Measurements from ENCODE around the gene PRPS2. TPM values are rescaled to one million over a fixed set of nuclear protein-coding genes. Genes with fewer than 3 reads are reported as not detected.

PRPS2 gene
- total RNA-seq, 1 experiment from 2014 or later = 38.4 TPM

DNA sequence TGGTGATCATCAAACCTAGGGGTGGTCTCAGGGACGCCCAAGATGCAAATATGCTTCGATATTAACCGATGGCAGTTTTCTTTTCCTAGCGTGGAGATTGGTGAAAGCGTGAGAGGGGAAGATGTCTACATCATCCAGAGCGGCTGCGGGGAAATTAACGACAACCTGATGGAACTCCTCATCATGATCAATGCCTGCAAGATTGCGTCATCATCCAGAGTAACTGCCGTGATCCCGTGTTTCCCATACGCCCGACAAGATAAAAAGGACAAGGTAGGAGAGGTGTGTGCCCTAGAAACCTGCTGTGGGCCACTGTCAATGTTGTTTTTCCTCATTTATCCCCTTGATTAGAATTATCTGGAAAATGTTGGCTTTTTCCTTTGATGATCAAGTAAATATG lies 7.9 kb downstream of the PRPS2 start:
- no peak for DNase-seq (ENCODE audit: low spot score)
- Mint-ChIP-seq H3K4me3 (no peak overlapping the region), H3K4me1 (no peaks in the 10 kb centered on the region), H3K27ac (no peak overlapping the region), H3K27me3 (ENCODE audit: low read depth) (no peaks in the 10 kb centered on the region), H3K9me3 (0 out of 2 replicates have a peak, but pooled peaks cover 4% of the 10 kb centered on the region), H3K36me3 (peaks cover 54% of the 10 kb centered on the region)
- POLR2A ChIA-PET = no interaction called here
- no peak for ATAC-seq
- CTCF ChIA-PET = no interaction called here
- TF ChIP-seq MXD4 (CRISPR knock-in tag; IDR thresholded peaks at IDR 0.05; ENCODE audit: borderline replicate concordance) (no peak), FOXJ3 (CRISPR knock-in tag; IDR thresholded peaks at IDR 0.05; ENCODE audit: borderline replicate concordance) (no peak), NFATC4 (CRISPR knock-in tag; IDR thresholded peaks at IDR 0.05) (no peak), STAT6 (CRISPR knock-in tag; conservative IDR thresholded peaks at IDR 0.05; ENCODE audit: low read depth) (no peak)

DNA sequence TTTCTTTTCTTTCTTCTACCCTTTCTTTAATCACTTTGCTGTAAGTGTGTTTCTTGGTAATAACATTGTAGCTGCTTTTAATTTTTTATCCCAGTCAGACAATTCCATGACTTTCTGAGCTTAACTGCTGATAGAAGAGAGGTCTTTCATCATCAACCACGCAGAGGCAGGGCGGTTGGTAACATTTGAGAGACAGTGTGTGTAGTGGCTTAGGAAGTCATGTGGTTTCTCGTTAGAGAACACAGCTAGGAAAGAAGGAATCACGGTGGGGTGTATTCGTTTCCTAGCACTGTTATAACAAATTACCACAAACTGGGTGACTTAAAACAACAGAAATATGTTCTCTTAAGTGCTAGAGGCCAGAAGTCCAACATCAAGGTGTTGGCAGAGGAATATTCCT lies 11.5 kb downstream of the PRPS2 start:
- CTCF ChIA-PET = no interaction called here

More for the DNA sequence above, 11.5 kb downstream of the PRPS2 start:
- Mint-ChIP-seq H3K4me3 (no peak overlapping the region), H3K27me3 (ENCODE audit: low read depth) (no peaks in the 10 kb centered on the region), H3K27ac (no peak overlapping the region), H3K4me1 (no peaks in the 10 kb centered on the region), H3K36me3 (peaks cover 56% of the 10 kb centered on the region), H3K9me3 (no peaks in the 10 kb centered on the region)
- POLR2A ChIA-PET = no interaction called here
- TF ChIP-seq ARID4B (CRISPR knock-in tag; IDR thresholded peaks at IDR 0.05; ENCODE audit: borderline replicate concordance) = no peak
- no peak for TF ChIP-seq ETV6 (CRISPR knock-in tag; IDR thresholded peaks at IDR 0.05)
- TF ChIP-seq RELA (CRISPR knock-in tag; IDR thresholded peaks at IDR 0.05; ENCODE audit: borderline replicate concordance) = no peak
- TF ChIP-seq ZSCAN18 (CRISPR knock-in tag; IDR thresholded peaks at IDR 0.05) = no peak
- no peak for TF ChIP-seq MAX (CRISPR knock-in tag; IDR thresholded peaks at IDR 0.05)
- no peak for TF ChIP-seq NFATC4 (CRISPR knock-in tag; IDR thresholded peaks at IDR 0.05)
- no peak for TF ChIP-seq CBFB (CRISPR knock-in tag; IDR thresholded peaks at IDR 0.05; ENCODE audit: low read depth)
- TF ChIP-seq TEAD1 (CRISPR knock-in tag; IDR thresholded peaks at IDR 0.05) = no peak
- TF ChIP-seq SMAD3 (CRISPR knock-in tag; IDR thresholded peaks at IDR 0.05; ENCODE audit: borderline replicate concordance) = no peak
- no peak for TF ChIP-seq E2F5 (CRISPR knock-in tag; IDR thresholded peaks at IDR 0.05)
- no peak for TF ChIP-seq ZNF121 (CRISPR knock-in tag; IDR thresholded peaks at IDR 0.05)
- TF ChIP-seq ZNF512 (CRISPR knock-in tag; IDR thresholded peaks at IDR 0.05; ENCODE audit: borderline replicate concordance) = no peak
- no peak for TF ChIP-seq ZNF396 (CRISPR knock-in tag; IDR thresholded peaks at IDR 0.05; ENCODE audit: borderline replicate concordance)
- DNase-seq (ENCODE audit: low spot score) (no peak), ATAC-seq (no peak)

All from WTC11 (cell line).